C4-2B (cell line): ENCODE results near the gene APRT.

ENCODE experiments used
- CTCF ChIP-seq: fragments of 450-650 bp; conservative IDR thresholded peaks from 2 replicates; pipeline ENCODE4 v1.5.1; 2017; ENCODE audit warnings: mild to moderate bottlenecking
- ZFX ChIP-seq: fragments of 450-650 bp; IDR thresholded peaks from 2 replicates; pipeline ENCODE4 v1.6.1; 2017

- TF ChIP-seq CTCF (no peak), ZFX (no peak)
Measured at GRCh38 chr16:88778541-88779065, 33.1 kb downstream of the APRT start.
